Measurements from ENCODE around the gene TUBGCP4.
A peak's percentile ranks its signal among the peaks of the same experiment; 100 is the strongest.

DNA sequence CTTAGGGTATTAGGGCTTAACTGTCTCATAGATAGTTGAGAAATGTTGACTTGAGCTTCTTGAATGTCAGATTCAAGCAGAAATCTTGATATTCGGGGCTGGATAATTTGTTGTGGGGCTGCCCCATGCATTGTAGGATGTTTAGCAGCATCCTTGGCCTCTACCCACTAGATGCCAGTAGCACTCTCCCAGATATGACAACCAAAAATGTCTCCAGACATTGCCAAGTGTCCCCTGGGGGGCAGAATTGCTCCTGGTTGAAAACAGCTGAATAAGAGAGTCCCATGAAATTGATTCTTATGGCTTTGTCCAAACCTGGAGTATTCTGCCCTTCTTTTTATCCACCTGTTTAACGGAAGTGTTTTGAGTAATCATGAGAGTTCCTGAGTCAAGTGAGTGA is 24.6 kb upstream of the TUBGCP4 start:
- TF ChIP-seq, protein P1, sequence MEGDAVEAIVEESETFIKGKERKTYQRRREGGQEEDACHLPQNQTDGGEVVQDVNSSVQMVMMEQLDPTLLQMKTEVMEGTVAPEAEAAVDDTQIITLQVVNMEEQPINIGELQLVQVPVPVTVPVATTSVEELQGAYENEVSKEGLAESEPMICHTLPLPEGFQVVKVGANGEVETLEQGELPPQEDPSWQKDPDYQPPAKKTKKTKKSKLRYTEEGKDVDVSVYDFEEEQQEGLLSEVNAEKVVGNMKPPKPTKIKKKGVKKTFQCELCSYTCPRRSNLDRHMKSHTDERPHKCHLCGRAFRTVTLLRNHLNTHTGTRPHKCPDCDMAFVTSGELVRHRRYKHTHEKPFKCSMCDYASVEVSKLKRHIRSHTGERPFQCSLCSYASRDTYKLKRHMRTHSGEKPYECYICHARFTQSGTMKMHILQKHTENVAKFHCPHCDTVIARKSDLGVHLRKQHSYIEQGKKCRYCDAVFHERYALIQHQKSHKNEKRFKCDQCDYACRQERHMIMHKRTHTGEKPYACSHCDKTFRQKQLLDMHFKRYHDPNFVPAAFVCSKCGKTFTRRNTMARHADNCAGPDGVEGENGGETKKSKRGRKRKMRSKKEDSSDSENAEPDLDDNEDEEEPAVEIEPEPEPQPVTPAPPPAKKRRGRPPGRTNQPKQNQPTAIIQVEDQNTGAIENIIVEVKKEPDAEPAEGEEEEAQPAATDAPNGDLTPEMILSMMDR (IDR thresholded peaks at IDR 0.05) = peak; percentile 18
- TF ChIP-seq POLR2AphosphoS5 (IDR thresholded peaks at IDR 0.05; ENCODE audit: low read depth, low read length) = no peak
- no peak for TF ChIP-seq REST (IDR thresholded peaks at IDR 0.05; ENCODE audit: insufficient read depth in 1 of 2, low read depth in 2 of 2, low read length in 1 of 2)
- TF ChIP-seq TCF7L2 (IDR thresholded peaks at IDR 0.05; ENCODE audit: low read depth, low read length) = no peak
- TF ChIP-seq SIN3A (IDR thresholded peaks at IDR 0.05; ENCODE audit: borderline replicate concordance, insufficient read depth, low read depth, low read length) = no peak

All from Panc1 (cell line).